ENCODE measurements around the gene CCM2.
"Not testable (repeated sequence)": the region's sequence is repeated elsewhere in the genome, so short reads cannot be mapped to it uniquely, and the experiment has no call there.

Gene CCM2

DNA sequence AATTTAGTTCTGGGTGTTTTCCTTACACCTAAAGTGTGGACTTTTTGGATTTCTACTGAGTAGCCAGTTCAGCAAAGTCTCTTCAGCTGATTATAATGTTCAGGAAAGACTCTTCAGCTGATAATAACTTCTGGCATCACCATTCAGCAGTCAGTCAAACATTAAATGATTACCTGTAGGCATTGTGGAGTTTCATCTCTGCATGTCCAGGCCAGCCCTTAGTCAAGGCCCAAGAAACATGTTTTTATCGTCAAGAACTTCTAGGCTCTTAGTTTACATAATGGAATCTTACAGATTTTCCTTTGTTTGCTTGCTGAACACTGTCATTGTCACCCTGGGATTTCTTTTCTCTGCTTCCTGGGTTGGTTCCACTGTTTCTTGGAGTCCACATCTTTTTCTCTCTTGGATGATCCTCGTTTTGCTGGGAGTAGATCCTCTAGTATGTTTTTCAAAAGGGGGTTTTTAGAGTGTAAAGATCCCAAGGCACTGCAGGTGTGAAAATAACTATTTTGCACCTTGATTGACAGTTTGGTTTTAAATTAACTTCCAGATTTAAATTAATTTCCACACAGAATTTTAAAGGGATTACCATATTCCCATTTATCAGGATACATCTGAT, 24.2 kb downstream of the CCM2 start:
- no peak overlapping the region for H3K4me3 ChIP-seq (ENCODE audit: low read depth, low read length)
- TF ChIP-seq, protein P1, sequence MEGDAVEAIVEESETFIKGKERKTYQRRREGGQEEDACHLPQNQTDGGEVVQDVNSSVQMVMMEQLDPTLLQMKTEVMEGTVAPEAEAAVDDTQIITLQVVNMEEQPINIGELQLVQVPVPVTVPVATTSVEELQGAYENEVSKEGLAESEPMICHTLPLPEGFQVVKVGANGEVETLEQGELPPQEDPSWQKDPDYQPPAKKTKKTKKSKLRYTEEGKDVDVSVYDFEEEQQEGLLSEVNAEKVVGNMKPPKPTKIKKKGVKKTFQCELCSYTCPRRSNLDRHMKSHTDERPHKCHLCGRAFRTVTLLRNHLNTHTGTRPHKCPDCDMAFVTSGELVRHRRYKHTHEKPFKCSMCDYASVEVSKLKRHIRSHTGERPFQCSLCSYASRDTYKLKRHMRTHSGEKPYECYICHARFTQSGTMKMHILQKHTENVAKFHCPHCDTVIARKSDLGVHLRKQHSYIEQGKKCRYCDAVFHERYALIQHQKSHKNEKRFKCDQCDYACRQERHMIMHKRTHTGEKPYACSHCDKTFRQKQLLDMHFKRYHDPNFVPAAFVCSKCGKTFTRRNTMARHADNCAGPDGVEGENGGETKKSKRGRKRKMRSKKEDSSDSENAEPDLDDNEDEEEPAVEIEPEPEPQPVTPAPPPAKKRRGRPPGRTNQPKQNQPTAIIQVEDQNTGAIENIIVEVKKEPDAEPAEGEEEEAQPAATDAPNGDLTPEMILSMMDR (IDR thresholded peaks at IDR 0.05; ENCODE audit: low read depth, low read length) = no peak

DNA sequence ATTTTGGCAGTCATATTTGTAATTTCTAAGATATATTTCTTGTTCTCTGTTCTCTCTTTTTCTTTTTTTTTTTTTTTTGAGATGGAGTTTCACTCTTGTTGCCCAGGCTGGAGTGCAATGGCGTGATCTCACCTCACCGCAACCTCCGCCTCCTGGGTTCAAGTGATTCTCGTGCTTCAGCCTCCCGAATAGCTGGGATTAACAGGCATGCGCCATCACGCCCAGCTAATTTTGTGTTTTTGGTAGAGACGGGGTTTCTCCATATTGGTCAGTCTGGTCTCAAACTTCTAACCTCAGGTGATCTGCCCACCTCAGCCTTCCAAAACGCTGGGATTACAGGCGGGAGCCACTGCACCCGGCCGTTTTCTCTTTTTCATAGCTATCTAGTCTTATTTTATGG, 25.5 kb downstream of the CCM2 start:
- H3K4me3 ChIP-seq (ENCODE audit: low read depth, low read length) = not testable (repeated sequence)

DNA sequence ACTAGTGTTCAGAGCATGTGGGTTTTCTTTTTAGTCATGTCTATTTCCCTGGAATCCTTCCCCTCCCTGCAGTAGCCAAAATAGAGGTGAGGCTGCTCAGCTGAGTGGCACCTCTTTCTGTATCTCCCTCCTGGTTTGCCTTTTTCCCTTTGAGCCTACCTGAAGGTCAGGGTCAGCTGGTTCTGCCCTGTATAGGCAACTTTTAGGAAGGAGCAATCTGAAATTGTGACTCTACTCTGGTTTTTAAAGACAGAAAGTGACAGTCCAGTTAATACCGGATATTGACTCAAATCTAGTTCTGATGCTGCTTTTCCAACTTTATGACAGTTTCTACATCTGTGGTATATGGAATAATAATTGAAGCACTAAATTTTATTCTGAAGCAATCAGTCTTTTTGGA, 26.0 kb downstream of the CCM2 start:
- TF ChIP-seq, protein P1 (IDR thresholded peaks at IDR 0.05; ENCODE audit: low read depth, low read length) = no peak
- H3K4me3 ChIP-seq (ENCODE audit: low read depth, low read length) = no peak overlapping the region

DNA sequence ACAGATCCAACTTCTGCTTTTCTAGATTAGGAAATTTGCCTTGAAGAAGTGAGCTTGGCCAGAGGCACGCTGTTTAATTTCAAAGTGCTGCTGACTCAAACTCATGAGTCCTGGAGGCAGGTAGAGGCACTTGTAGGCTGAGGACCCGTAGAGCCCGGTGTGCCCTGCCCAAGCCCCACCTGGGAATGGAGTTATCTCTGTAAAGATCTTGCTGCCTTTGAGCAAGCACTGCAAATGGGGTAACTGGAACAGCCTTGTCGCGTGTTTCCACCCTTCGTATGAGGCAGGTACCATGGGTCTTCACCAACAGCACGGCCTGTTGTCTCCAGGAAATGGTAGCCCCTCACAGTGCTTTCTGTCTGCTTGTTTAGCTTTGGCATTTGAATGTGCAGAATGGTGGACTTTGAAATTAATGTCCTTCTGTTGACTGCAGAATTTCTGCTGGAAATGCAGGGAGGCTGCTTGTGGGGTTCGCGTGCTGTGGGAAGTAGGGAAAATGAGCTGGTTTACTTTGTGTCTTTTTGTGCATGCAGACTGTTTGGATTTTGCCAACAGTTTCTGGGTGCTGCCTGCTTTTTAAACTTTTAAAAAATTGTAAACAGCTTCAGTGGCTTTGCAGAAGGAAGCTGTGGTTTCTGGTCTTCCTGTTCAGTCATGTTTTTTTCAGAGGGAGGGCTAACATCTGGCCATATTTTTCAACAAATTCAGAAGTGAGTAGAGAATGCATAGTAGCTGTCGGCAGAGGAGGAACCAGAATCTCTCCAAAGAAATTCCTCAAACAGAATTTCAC, 27.2 kb downstream of the CCM2 start:
- TF ChIP-seq, protein P1 (IDR thresholded peaks at IDR 0.05; ENCODE audit: low read depth, low read length) = no peak

DNA sequence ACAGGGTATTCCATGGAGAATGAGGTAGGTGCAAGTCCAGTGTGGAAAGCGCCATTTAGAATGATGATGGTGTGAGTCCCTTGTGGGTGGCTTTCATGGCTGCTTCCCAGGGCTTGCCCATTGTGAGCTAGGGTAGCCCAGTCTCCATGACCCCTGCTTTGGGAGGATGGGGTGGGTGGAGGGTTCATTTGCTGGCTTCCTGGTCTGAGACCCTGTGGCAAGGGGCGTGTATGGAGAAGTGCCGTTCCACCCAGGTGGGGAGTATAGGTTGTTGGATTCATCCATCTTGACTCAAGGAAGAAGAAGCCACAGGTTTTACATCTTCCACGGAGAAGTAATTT, 27.7 kb downstream of the CCM2 start:
- TF ChIP-seq, protein P1 (IDR thresholded peaks at IDR 0.05; ENCODE audit: low read depth, low read length) = no peak
- no peak overlapping the region for H3K4me3 ChIP-seq (ENCODE audit: low read depth, low read length)

More for the DNA sequence above, 27.2 kb downstream of the CCM2 start:
- H3K4me3 ChIP-seq (ENCODE audit: low read depth, low read length) = no peak overlapping the region

DNA sequence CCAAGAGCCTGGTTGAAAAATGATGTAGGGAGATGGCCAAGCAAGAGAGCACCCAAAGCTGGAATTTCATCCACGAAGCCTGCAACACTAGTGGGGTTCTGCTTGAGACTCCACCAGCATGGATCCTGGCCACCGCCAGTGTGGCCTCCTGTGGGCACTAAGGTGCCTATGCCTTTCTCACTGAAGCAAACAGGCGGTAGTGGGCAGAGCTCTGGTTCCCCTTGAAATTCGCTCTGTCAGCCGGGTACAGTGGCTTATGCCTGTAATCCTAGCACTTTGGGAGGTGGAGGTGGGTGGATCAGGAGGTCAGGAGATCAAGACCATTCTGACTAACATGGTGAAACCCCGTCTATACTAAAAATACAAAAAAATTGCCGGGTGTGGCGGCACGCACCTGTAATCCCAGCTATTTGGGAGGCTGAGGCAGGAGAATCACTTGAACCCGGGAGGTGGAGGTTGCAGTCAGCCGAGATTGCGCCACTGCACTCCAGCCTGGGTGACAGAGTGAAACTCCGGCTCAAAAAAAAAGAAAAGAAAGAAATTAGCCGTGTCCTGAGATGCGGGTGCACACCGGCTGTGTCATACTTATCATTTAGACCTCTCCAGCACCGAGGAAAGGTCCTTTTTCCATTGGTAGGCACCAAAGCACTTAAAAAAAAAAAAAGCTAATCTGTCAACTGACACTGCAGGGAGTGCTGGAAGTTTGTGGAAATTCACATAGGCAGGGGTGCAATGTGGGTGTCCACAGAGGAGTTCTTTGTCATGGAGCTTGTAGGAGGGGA, 28.3 kb downstream of the CCM2 start:
- H3K4me3 ChIP-seq (ENCODE audit: low read depth, low read length) = no peak overlapping the region
- TF ChIP-seq, protein P1 (IDR thresholded peaks at IDR 0.05; ENCODE audit: low read depth, low read length) = no peak

DNA sequence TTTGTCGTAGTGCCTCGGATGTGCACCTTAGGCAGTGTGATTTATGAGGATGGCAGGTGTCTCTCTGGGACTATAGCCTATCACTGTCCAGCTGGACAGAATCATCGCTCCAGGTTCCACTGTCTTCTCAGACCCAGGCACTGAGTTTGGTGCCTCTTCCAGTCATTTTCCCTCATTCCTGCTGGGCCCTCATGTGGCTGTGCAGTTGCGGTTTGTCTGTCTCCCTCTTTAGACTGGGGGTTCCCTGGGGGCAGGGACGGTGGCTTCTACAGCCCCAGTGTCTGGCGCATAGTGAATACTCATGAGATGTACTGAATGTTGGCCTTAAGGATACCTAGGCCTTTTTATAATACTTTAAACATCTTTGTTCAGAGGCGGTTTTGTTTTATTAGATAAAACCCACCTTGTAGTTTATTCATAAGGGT, 28.9 kb downstream of the CCM2 start:
- H3K4me3 ChIP-seq (ENCODE audit: low read depth, low read length) = no peak overlapping the region
- TF ChIP-seq, protein P1 (IDR thresholded peaks at IDR 0.05; ENCODE audit: low read depth, low read length) = no peak

Data from WI38 (cell line).